Measurements from ENCODE around the gene STXBP5.
"Not testable (repeated sequence)": the region's sequence is repeated elsewhere in the genome, so short reads cannot be mapped to it uniquely, and the experiment has no call there.

Gene STXBP5

DNA sequence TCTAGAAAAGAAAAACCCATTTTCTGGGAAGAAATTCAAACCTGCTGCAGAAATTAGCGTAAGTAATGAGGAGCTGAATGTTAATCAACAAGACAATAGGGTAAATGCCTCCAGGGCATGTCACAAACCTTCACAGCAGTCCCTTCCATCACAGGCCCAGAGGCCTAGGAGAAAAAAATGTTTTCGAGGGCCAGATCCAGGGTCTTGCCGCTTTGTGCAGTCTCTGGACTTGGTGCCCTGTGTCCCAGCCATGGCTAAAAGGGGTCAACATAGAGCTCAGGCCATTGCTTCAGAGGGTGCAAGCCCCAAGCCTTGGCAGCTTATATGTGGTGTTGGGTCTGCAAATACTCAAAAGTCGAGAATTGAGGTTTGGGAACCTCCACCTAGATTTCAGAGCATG, 99.8 kb downstream of the STXBP5 start:
- no peak for DNase-seq

- DNase-seq = no peak
Observed at GRCh38 chr6:147310521-147310920, 106.3 kb downstream of the STXBP5 start.

- DNase-seq = no peak
Observed at GRCh38 chr6:147311218-147311617, 107.0 kb downstream of the STXBP5 start.

- DNase-seq = no peak
Observed at GRCh38 chr6:147321260-147321659, 117.0 kb downstream of the STXBP5 start.

- peak; percentile 21 for DNase-seq
Observed at GRCh38 chr6:147322299-147323162, 118.3 kb downstream of the STXBP5 start.

DNA sequence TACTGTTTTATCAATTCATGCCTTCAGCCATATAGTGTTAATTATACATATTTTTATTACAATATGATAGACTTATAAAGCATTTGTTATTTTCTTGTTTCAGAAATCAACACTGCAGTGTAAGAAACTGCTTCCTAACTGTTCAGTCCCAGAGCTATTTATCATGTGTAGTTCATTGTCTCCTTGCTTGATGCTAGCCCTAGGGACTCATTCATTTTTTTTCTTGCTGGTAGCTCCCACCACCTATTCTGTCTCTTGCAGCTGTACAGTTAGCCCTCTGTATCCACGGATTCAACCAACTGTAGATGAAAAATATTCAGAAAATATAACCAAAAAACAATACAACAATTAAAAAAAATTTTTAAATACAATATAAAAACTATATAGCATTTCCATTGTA, 121.3 kb downstream of the STXBP5 start:
- no peak for DNase-seq

GRCh38 chr6:147331401-147331800, 127.2 kb downstream of the STXBP5 start:
- DNase-seq = no peak

DNA sequence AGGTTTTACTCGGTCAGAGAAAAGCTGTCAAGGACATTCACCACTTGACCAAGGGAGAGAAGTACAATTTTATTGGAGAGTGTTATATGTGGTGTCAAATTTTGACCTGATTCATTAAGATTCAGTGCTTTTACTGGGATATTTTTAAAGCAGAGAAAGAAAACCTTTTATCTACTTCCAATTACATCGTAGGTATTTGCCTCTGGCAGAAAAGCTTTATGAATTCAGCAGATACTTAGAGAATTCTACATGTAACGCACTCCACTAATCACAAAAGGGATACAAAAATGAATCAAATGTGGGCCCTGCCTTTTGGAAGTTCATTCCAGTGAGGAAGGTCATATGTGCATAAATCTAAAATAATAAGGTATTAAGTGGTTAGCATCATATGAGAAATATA, 133.7 kb downstream of the STXBP5 start:
- DNase-seq = no peak

DNA sequence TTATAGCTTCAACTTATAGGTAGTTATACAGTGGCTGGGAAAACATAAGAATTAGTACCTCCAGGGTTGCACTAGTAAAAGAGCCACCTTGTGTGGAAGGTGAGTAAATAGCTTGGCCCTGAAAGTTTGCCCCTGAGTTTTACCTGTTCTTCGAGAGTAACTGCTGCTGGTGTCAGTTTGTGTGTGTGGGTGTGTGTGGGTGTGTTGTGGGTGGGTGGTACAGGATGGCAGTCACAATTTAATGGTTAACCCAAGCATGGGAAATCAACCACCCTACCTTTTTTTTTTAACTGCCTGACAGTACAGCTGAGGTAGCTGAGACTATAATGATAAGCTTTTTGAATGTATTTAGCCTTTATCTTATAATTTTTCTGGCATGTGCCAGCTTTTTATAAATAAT, 137.3 kb downstream of the STXBP5 start:
- DNase-seq = no peak

- no peak for DNase-seq
Observed at GRCh38 chr6:147345902-147346301, 141.7 kb downstream of the STXBP5 start.

GRCh38 chr6:147347179-147347881, 143.1 kb downstream of the STXBP5 start:
- no peak for DNase-seq

- no peak for DNase-seq
Observed at GRCh38 chr6:147347882-147348575, 143.8 kb downstream of the STXBP5 start.

GRCh38 chr6:147361311-147361981, 157.2 kb downstream of the STXBP5 start:
- DNase-seq = no peak

GRCh38 chr6:147366290-147366689, 162.1 kb downstream of the STXBP5 start:
- no peak for DNase-seq

- DNase-seq = no peak
Observed at GRCh38 chr6:147371325-147371724, 167.1 kb downstream of the STXBP5 start.

- no peak for DNase-seq
Observed at GRCh38 chr6:147372806-147373205, 168.6 kb downstream of the STXBP5 start.

DNA sequence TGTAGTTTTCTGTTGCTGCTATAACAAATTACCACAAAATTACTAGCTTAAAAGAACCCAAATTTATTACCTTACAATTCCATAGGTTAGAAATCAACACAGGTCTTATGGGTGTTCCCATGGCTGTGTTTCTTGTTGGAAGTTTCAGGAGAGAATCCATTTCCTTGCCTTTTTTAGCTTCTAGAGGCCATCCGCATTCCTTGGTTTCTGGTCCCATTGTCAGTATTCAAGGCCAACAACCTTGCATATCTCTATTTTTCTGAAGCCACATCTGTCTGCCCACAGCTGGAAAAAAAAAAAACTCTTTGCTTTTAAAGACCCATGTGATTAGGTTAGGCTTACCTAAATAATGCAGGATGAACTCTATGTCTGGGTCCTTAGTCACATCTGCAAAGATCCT, 174.6 kb downstream of the STXBP5 start:
- no peak for DNase-seq

DNA sequence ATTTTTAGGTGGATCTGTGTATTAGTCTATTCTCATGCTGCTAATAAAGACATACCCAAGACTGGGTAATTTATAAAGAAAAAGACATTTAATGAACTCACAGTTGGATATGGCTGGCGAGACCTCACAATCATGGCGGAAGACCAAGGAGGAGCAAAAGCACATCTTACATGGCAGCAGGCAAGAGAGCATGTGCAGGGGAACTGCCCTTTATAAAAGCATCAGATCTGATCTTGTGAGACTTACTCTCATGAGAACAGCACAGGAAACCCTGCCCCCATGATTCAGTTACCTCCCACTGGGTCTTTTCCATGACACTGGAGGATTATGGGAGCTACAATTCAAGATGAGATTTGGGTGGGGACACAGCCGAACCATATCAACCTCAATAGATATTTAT, 176.6 kb downstream of the STXBP5 start:
- DNase-seq = not testable (repeated sequence)

DNA sequence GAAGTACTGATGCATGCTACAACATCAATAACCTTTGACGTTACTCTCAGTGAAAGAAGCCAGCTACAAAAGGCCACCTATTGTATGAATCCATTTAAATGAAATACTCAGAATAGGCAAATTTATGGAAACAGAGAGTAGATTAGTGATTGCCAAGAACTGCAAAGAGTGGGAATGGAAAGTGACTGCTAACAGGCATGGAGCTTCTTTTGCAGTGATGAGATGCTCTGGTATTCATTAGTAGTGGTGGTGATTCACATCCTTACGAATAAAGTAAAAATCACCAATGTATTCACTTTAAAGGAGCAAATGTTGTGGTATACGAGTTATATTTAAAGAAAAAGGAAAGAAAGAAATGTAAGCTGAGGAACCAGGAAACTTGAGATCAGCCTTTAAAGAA, 177.5 kb downstream of the STXBP5 start:
- DNase-seq = no peak

GRCh38 chr6:147382945-147383554, 178.8 kb downstream of the STXBP5 start:
- no peak for DNase-seq

DNA sequence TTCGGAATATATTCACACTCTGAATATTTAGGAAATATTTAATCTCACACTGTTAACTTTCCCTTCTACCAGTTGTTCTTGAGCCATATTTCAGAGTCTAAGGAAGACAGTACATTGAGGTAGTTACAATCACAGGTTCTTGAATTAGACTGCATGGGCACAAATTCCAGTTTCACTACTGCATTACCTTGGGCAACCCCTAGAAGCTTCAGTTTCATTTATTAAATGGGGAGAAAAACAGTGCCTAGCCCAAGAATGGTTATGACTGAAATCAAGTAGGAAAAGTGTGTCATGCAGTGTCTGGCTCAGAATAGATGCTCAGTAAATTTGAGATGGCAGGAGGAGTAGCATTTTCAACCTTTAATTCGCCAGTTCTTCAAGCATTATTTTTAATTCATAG, 179.8 kb downstream of the STXBP5 start:
- no peak for DNase-seq
